HepG2 (cell line): ENCODE data around the gene IYD.

ENCODE experiments used
- DPF2 ChIP-seq: sonication (generic); formaldehyde crosslinking; IDR thresholded peaks from 2 replicates; pipeline ENCODE4 v1.4.0; 2020; ENCODE audit warnings: mild to moderate bottlenecking, low read depth, missing genetic modification reagents, borderline replicate concordance
- EZH2 ChIP-seq: conservative IDR thresholded peaks from 2 replicates; pipeline ENCODE4 v1.6.1; 2012; ENCODE audit warnings: mild to moderate bottlenecking, low read depth, low read length, moderate library complexity
- HES4 ChIP-seq: sonication (generic); formaldehyde crosslinking; IDR thresholded peaks from 2 replicates; pipeline ENCODE4 v1.9.0; 2021; ENCODE audit warnings: mild to moderate bottlenecking, missing genetic modification reagents, borderline replicate concordance
- HMG20B ChIP-seq: conservative IDR thresholded peaks from 2 replicates; pipeline ENCODE4 v1.6.1; 2016; ENCODE audit warnings: missing genetic modification reagents, missing compliant biosample characterization
- MAX ChIP-seq: IDR thresholded peaks from 2 replicates; pipeline ENCODE4 v1.6.1; 2012; ENCODE audit warnings: inconsistent platforms
- SMARCC2 ChIP-seq: fragments of 450-650 bp; IDR thresholded peaks from 2 replicates; pipeline ENCODE4 v1.6.1; 2017; ENCODE audit warnings: antibody characterized with exemption, mild to moderate bottlenecking
- SOX5 ChIP-seq: IDR thresholded peaks from 2 replicates; pipeline ENCODE4 v1.6.1; 2016; ENCODE audit warnings: borderline replicate concordance
- SOX6 ChIP-seq, 2 experiments: fragments of 450-650 bp in 1 of 2; sonication (generic) in 1 of 2; formaldehyde crosslinking in 1 of 2; IDR thresholded peaks; 2 replicates each; pipeline versions ENCODE4 v1.4.0 to v1.6.1; 2017 to 2020; ENCODE audit warnings: antibody characterized with exemption in 1 of 2, mild to moderate bottlenecking in 1 of 2, missing genetic modification reagents in 1 of 2
- ZMYM3 ChIP-seq: sonication (generic); formaldehyde crosslinking; IDR thresholded peaks from 2 replicates; pipeline ENCODE4 v1.5.1; 2020; ENCODE audit warnings: mild to moderate bottlenecking, missing genetic modification reagents
- ZNF546 ChIP-seq: sonication (generic); formaldehyde crosslinking; conservative IDR thresholded peaks from 2 replicates; pipeline ENCODE4 v1.8.1; 2023; ENCODE audit warnings: mild to moderate bottlenecking, missing genetic modification reagents
- TF ChIP-seq, protein P1 (sequence below): sonication (generic); formaldehyde crosslinking; IDR thresholded peaks from 2 replicates; pipeline ENCODE4 v1.9.0; 2021; ENCODE audit warnings: missing genetic modification reagents, mild to moderate bottlenecking, borderline replicate concordance
- TF ChIP-seq, protein P2 (sequence below): sonication (generic); formaldehyde crosslinking; IDR thresholded peaks from 2 replicates; pipeline ENCODE4 v1.5.0; 2020; ENCODE audit warnings: mild to moderate bottlenecking, missing genetic modification reagents, moderate library complexity
- TF ChIP-seq, protein P3 (sequence below): sonication (generic); formaldehyde crosslinking; IDR thresholded peaks from 2 replicates; pipeline ENCODE4 v1.9.0; 2021; ENCODE audit warnings: missing genetic modification reagents, borderline replicate concordance

- TF ChIP-seq DPF2 (CRISPR knock-in tag) = no peak
- TF ChIP-seq SMARCC2 = no peak
- TF ChIP-seq ZMYM3 (CRISPR knock-in tag) = no peak
- TF ChIP-seq, protein P1, sequence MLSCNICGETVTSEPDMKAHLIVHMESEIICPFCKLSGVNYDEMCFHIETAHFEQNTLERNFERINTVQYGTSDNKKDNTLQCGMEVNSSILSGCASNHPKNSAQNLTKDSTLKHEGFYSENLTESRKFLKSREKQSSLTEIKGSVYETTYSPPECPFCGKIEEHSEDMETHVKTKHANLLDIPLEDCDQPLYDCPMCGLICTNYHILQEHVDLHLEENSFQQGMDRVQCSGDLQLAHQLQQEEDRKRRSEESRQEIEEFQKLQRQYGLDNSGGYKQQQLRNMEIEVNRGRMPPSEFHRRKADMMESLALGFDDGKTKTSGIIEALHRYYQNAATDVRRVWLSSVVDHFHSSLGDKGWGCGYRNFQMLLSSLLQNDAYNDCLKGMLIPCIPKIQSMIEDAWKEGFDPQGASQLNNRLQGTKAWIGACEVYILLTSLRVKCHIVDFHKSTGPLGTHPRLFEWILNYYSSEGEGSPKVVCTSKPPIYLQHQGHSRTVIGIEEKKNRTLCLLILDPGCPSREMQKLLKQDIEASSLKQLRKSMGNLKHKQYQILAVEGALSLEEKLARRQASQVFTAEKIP = no peak
- TF ChIP-seq HES4 (CRISPR knock-in tag) = no peak
- no peak for TF ChIP-seq HMG20B
- TF ChIP-seq ZNF546 (CRISPR knock-in tag) = no peak
- TF ChIP-seq, protein P2, sequence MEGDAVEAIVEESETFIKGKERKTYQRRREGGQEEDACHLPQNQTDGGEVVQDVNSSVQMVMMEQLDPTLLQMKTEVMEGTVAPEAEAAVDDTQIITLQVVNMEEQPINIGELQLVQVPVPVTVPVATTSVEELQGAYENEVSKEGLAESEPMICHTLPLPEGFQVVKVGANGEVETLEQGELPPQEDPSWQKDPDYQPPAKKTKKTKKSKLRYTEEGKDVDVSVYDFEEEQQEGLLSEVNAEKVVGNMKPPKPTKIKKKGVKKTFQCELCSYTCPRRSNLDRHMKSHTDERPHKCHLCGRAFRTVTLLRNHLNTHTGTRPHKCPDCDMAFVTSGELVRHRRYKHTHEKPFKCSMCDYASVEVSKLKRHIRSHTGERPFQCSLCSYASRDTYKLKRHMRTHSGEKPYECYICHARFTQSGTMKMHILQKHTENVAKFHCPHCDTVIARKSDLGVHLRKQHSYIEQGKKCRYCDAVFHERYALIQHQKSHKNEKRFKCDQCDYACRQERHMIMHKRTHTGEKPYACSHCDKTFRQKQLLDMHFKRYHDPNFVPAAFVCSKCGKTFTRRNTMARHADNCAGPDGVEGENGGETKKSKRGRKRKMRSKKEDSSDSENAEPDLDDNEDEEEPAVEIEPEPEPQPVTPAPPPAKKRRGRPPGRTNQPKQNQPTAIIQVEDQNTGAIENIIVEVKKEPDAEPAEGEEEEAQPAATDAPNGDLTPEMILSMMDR (CRISPR knock-in tag) = no peak
- TF ChIP-seq SOX5 (CRISPR knock-in tag) = no peak
- no peak for TF ChIP-seq MAX
- TF ChIP-seq SOX6 (IDR thresholded peaks at IDR 0.05) = no peak
- no peak for TF ChIP-seq SOX6 (CRISPR knock-in tag; IDR thresholded peaks at IDR 0.05)
- TF ChIP-seq, protein P3, sequence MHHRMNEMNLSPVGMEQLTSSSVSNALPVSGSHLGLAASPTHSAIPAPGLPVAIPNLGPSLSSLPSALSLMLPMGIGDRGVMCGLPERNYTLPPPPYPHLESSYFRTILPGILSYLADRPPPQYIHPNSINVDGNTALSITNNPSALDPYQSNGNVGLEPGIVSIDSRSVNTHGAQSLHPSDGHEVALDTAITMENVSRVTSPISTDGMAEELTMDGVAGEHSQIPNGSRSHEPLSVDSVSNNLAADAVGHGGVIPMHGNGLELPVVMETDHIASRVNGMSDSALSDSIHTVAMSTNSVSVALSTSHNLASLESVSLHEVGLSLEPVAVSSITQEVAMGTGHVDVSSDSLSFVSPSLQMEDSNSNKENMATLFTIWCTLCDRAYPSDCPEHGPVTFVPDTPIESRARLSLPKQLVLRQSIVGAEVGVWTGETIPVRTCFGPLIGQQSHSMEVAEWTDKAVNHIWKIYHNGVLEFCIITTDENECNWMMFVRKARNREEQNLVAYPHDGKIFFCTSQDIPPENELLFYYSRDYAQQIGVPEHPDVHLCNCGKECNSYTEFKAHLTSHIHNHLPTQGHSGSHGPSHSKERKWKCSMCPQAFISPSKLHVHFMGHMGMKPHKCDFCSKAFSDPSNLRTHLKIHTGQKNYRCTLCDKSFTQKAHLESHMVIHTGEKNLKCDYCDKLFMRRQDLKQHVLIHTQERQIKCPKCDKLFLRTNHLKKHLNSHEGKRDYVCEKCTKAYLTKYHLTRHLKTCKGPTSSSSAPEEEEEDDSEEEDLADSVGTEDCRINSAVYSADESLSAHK (CRISPR knock-in tag) = no peak
- TF ChIP-seq EZH2 = no peak
Observed at GRCh38 chr6:150427843-150428242, 59.0 kb downstream of the IYD start.
